ENCODE data around the gene PUS10.

DNA sequence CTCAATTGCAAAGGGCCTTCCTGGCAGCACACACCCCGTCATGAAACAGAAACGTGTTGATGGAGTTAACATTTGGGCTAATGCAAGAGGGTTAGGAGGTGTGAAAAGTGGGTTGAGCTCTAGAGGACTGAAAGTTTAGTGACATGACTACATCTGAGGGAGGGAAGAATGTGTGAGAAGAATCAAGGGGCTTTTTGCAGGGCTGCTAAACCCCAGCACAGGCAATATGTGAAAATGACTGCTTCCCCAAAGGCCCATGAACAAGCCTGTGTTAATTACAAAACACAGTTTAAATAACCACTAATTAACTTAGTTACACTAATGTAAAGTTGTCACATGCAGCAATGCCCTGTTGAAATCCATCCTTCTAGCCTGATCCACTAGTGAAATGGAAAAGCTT is 63.9 kb downstream of the PUS10 start:
- TF ChIP-seq, protein P1, sequence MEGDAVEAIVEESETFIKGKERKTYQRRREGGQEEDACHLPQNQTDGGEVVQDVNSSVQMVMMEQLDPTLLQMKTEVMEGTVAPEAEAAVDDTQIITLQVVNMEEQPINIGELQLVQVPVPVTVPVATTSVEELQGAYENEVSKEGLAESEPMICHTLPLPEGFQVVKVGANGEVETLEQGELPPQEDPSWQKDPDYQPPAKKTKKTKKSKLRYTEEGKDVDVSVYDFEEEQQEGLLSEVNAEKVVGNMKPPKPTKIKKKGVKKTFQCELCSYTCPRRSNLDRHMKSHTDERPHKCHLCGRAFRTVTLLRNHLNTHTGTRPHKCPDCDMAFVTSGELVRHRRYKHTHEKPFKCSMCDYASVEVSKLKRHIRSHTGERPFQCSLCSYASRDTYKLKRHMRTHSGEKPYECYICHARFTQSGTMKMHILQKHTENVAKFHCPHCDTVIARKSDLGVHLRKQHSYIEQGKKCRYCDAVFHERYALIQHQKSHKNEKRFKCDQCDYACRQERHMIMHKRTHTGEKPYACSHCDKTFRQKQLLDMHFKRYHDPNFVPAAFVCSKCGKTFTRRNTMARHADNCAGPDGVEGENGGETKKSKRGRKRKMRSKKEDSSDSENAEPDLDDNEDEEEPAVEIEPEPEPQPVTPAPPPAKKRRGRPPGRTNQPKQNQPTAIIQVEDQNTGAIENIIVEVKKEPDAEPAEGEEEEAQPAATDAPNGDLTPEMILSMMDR (IDR thresholded peaks at IDR 0.05), result no peak
- no peak for TF ChIP-seq POLR2AphosphoS5 (IDR thresholded peaks at IDR 0.05)
